Astrocyte (in vitro differentiated cells and primary cell): ENCODE data around the gene MYH11. TPM values are rescaled to one million over a fixed set of nuclear protein-coding genes. Genes with fewer than 3 reads are reported as not detected.

Experiments used
- DNase-seq: peaks from one replicate; pipeline ENCODE4 v3.0.0-alpha.2; 2010; ENCODE audit warnings: low read depth
- FAIRE-seq: peaks from 2 replicates; lab custom pipeline; 2011; peaks lifted over from hg19 to GRCh38; lab: Jason Lieb, UNC
- H2AFZ ChIP-seq: 2 replicates; pipeline ENCODE4 v1.6.0; 2012; ENCODE audit warnings: low read depth, low read length, inconsistent platforms
- H3K27ac ChIP-seq: 2 replicates; pipeline ENCODE4 v1.5.1; 2011; ENCODE audit warnings: low read depth, low read length, inconsistent platforms
- H3K27me3 ChIP-seq: 2 replicates; pipeline ENCODE4 v1.6.0; 2011; ENCODE audit warnings: low read length, inconsistent platforms; ENCODE audit not compliant: insufficient read depth
- H3K36me3 ChIP-seq: 2 replicates; pipeline ENCODE4 v1.5.1; 2011; ENCODE audit warnings: low read length, inconsistent platforms; ENCODE audit not compliant: insufficient read depth
- H3K4me1 ChIP-seq: 2 replicates; pipeline ENCODE4 v1.5.1; 2011; ENCODE audit warnings: low read length, inconsistent platforms; ENCODE audit not compliant: insufficient read depth
- H3K4me2 ChIP-seq: 2 replicates; pipeline ENCODE4 v1.6.0; 2012; ENCODE audit warnings: low read length, inconsistent platforms
- H3K4me3 ChIP-seq: 2 replicates; pipeline ENCODE4 v1.5.1; 2011; ENCODE audit warnings: low read depth, mild to moderate bottlenecking, low read length, inconsistent platforms; ENCODE audit not compliant: insufficient read depth
- H3K79me2 ChIP-seq: 2 replicates; pipeline ENCODE4 v1.6.0; 2012; ENCODE audit warnings: mild to moderate bottlenecking, low read length, inconsistent platforms; ENCODE audit not compliant: insufficient read depth
- H3K9ac ChIP-seq: 2 replicates; pipeline ENCODE4 v1.6.0; 2012; ENCODE audit warnings: mild to moderate bottlenecking, low read length, inconsistent platforms
- H3K9me3 ChIP-seq: 2 replicates; pipeline ENCODE4 v1.5.1; 2012; ENCODE audit warnings: low read depth, mild to moderate bottlenecking, low read length, inconsistent platforms; ENCODE audit not compliant: insufficient read depth
- H4K20me1 ChIP-seq: 2 replicates; pipeline ENCODE4 v1.6.0; 2012; ENCODE audit warnings: low read length, inconsistent platforms; ENCODE audit not compliant: insufficient read depth
- H3K27ac Mint-ChIP-seq: one replicate; pipeline ENCODE4 v1.8.0; 2021; ENCODE audit warnings: mild to moderate bottlenecking, mixed read lengths; ENCODE audit not compliant: unreplicated experiment
- H3K27me3 Mint-ChIP-seq: one replicate; pipeline ENCODE4 v1.8.0; 2021; ENCODE audit warnings: low read depth, mixed read lengths; ENCODE audit not compliant: unreplicated experiment
- H3K36me3 Mint-ChIP-seq: one replicate; pipeline ENCODE4 v1.8.0; 2021; ENCODE audit warnings: low read depth, mixed read lengths; ENCODE audit not compliant: unreplicated experiment
- H3K4me1 Mint-ChIP-seq: one replicate; pipeline ENCODE4 v1.8.0; 2021; ENCODE audit warnings: low read depth, mixed read lengths; ENCODE audit not compliant: unreplicated experiment
- H3K4me3 Mint-ChIP-seq: one replicate; pipeline ENCODE4 v1.8.0; 2021; ENCODE audit warnings: mild to moderate bottlenecking, moderate library complexity, mixed read lengths; ENCODE audit not compliant: unreplicated experiment
- H3K9me3 Mint-ChIP-seq: one replicate; pipeline ENCODE4 v1.8.0; 2021; ENCODE audit warnings: mild to moderate bottlenecking, mixed read lengths; ENCODE audit not compliant: unreplicated experiment
- EZH2 ChIP-seq: IDR thresholded peaks from 2 replicates; pipeline ENCODE4 v1.6.1; 2012; ENCODE audit warnings: mild to moderate bottlenecking, low read length, inconsistent platforms; ENCODE audit not compliant: insufficient read depth
- total RNA-seq: library from RNA; stranded (reverse); gene quantifications from 2 replicates; pipeline ENCODE4 v1.2.1, GENCODE V29; 2021
- TF ChIP-seq, protein P1 (sequence below): IDR thresholded peaks from 2 replicates; pipeline ENCODE4 v1.5.1; 2011; ENCODE audit warnings: low read depth, mild to moderate bottlenecking, inconsistent platforms, low read length, moderate library complexity; ENCODE audit not compliant: insufficient read depth

Gene MYH11
- total RNA-seq, 1 donor from 2014 or later, result 1.0 TPM

DNA sequence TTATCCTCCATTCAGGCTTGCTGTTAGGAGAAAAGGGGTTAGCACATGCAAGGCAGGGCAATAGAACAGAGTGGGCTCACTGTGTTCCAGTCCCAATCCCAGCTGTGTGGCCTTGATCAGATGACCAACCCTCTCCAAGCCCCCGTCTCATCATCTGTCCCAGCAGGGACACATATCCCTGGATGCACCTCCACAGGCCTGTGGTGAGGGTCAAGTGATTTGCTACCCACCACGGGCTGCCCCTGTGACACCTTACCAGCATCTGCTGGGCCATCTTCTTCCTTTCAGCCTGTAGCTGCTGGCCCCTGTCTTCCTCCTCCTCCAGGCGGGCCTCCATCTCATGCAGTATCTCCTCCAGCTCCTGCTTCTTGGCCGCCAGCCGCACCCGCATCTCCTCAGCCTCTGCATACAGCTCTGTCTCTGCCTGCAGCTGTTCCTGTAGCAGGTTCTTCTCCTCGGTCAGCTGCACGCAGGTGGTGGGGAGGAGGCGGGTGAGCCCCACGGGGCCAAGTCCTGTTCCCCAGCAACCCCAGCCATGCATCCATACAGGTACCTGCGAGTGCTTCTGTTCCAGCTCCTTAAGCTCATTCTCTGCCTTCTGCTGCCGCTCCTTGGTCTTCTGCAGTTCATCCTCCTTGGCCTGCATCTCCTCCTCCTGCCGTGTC lies 115.5 kb downstream of the MYH11 start:
- no peaks in the 10 kb centered on the region for H3K4me1 ChIP-seq
- no peaks in the 10 kb centered on the region for H4K20me1 ChIP-seq
- no peak for FAIRE-seq
- Mint-ChIP-seq H3K4me1 (no peaks in the 10 kb centered on the region), H3K27me3 (peaks cover 16% of the 10 kb centered on the region), H3K4me3 (no peak overlapping the region), H3K36me3 (peaks cover 5% of the 10 kb centered on the region), H3K27ac (no peak overlapping the region), H3K9me3 (peaks cover 6% of the 10 kb centered on the region)
- no peaks in the 10 kb centered on the region for H3K9me3 ChIP-seq
- H3K9ac ChIP-seq, result no peak overlapping the region
- no peak overlapping the region for H3K4me2 ChIP-seq
- H3K4me3 ChIP-seq, result no peak overlapping the region
- no peaks in the 10 kb centered on the region for H3K36me3 ChIP-seq
- peaks cover 2% of the 10 kb centered on the region for H3K27me3 ChIP-seq
- no peak for DNase-seq
- no peak overlapping the region for H2AFZ ChIP-seq
- no peak overlapping the region for H3K27ac ChIP-seq
- TF ChIP-seq, protein P1, sequence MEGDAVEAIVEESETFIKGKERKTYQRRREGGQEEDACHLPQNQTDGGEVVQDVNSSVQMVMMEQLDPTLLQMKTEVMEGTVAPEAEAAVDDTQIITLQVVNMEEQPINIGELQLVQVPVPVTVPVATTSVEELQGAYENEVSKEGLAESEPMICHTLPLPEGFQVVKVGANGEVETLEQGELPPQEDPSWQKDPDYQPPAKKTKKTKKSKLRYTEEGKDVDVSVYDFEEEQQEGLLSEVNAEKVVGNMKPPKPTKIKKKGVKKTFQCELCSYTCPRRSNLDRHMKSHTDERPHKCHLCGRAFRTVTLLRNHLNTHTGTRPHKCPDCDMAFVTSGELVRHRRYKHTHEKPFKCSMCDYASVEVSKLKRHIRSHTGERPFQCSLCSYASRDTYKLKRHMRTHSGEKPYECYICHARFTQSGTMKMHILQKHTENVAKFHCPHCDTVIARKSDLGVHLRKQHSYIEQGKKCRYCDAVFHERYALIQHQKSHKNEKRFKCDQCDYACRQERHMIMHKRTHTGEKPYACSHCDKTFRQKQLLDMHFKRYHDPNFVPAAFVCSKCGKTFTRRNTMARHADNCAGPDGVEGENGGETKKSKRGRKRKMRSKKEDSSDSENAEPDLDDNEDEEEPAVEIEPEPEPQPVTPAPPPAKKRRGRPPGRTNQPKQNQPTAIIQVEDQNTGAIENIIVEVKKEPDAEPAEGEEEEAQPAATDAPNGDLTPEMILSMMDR, result no peak
- H3K79me2 ChIP-seq, result no peaks in the 10 kb centered on the region

DNA sequence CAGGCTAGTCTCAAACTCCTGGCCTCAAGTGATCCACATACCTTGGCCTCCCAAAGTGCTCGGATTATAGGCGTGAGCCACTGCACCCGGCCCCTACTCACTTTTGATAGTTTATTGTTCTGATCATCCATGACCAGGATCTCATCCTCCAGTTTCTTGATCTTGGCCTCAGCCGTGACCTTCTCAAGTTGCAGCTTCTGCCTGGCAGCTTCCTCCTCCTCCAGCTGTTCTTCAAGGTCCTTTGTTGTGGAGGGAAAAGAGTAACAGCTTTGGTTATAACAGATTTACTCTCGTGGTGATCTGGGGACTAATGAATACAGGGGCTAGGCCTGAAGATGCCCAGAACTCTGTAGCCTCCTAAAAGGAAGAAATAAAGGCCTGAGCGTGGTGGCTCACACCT lies 116.9 kb downstream of the MYH11 start:
- Mint-ChIP-seq H3K4me1 (no peaks in the 10 kb centered on the region), H3K27me3 (peaks cover 24% of the 10 kb centered on the region), H3K9me3 (peaks cover 6% of the 10 kb centered on the region), H3K4me3 (no peak overlapping the region), H3K27ac (no peak overlapping the region), H3K36me3 (peaks cover 5% of the 10 kb centered on the region)
- no peaks in the 10 kb centered on the region for H3K36me3 ChIP-seq
- no peaks in the 10 kb centered on the region for H3K79me2 ChIP-seq
- DNase-seq (no peak), FAIRE-seq (no peak)
- H3K9ac ChIP-seq, result no peak overlapping the region
- no peaks in the 10 kb centered on the region for H3K4me1 ChIP-seq
- no peak overlapping the region for H3K27ac ChIP-seq
- no peak overlapping the region for H3K4me3 ChIP-seq
- H3K9me3 ChIP-seq, result no peaks in the 10 kb centered on the region
- H2AFZ ChIP-seq, result no peak overlapping the region
- no peaks in the 10 kb centered on the region for H4K20me1 ChIP-seq
- TF ChIP-seq, protein P1, result no peak
- no peak for TF ChIP-seq EZH2
- H3K27me3 ChIP-seq, result peaks cover 5% of the 10 kb centered on the region
- H3K4me2 ChIP-seq, result no peak overlapping the region

DNA sequence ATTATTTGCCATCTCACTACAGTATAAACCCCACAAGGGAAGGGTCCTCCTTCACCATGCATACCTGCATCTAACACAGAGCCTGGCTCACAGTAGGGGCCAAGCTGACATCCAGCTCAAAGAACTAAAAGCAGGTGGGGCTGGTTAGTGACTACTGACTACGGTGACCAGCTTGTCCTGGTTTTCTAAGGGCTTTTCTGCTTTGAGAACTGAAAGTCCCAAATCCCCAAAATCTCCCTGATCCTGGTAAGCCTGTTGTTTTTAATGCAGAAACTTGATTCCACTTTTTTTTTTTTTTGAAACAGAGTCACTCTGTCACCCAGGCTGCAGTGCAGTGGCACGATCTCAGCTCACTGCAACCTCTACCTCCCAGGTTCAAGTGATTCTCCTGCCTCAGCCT lies 117.4 kb downstream of the MYH11 start:
- Mint-ChIP-seq H3K27ac (no peak overlapping the region), H3K27me3 (peaks cover 24% of the 10 kb centered on the region), H3K36me3 (peaks cover 5% of the 10 kb centered on the region), H3K9me3 (peaks cover 6% of the 10 kb centered on the region), H3K4me3 (no peak overlapping the region), H3K4me1 (no peaks in the 10 kb centered on the region)
- H3K9me3 ChIP-seq, result no peaks in the 10 kb centered on the region
- DNase-seq, result no peak
- no peak for FAIRE-seq
- H3K36me3 ChIP-seq, result no peaks in the 10 kb centered on the region
- no peak overlapping the region for H3K9ac ChIP-seq
- no peaks in the 10 kb centered on the region for H3K4me1 ChIP-seq
- H2AFZ ChIP-seq, result no peak overlapping the region
- H3K27ac ChIP-seq, result no peak overlapping the region
- TF ChIP-seq, protein P1, result no peak
- no peak for TF ChIP-seq EZH2
- H3K4me3 ChIP-seq, result no peak overlapping the region
- H4K20me1 ChIP-seq, result no peaks in the 10 kb centered on the region
- peaks cover 5% of the 10 kb centered on the region for H3K27me3 ChIP-seq
- H3K4me2 ChIP-seq, result no peak overlapping the region
- H3K79me2 ChIP-seq, result no peaks in the 10 kb centered on the region
